ENCODE results near the gene SOX9. TPM values are rescaled to one million over a fixed set of nuclear protein-coding genes. Genes with fewer than 3 reads are reported as not detected.

The SOX9 gene
- polyA plus RNA-seq, 1 donor (not counting 4 experiments of a cell fraction or from before 2014, with no cell fraction given) = 15.8 TPM

DNA sequence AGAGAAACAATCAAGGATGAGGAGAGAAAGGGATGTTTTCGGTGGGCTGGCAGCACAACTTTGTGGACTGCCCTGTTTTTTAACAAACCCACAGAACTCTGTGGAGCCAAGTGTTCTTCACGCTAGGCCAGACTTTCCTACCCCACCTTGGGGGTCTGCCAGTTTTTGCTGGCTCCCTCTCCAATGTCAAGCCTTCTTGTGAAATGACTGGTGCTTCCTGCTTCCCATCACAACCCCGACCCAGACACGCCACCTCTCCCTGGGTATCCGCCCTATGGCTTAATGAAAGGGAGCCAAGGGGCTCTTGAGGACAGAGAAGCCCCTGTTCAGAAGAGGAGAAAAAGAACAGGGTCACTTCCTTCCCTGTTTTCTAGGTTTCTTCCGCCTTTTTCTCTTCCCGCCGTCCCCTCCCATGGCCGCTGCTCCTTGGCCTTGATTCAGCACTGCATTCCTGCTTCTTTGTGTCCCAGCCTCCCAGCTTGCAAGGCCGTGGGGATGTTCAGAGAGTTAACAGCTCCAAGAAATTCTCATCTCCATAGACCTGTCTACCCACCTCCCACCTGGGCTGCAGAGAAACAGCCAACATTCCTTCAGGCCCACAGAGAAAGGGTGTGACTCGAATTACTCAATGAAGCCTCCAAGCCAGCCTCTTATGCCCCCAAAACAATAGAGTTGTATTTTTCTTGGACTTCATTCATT is 16.5 kb upstream of the SOX9 start:
- Histone ChIP-seq H3K4me1 (ENCODE audit: control insufficient read depth, extremely low read depth, insufficient read depth, low read length) (peaks cover 8% of the 10 kb centered on the region), H3K4me3 (ENCODE audit: control insufficient read depth in 2 of 3, extremely low read depth in 1 of 3, insufficient read depth in 2 of 3, low read depth in 1 of 3, low read length in 3 of 3) (no peak overlapping the region), H3K79me2 (ENCODE audit: control insufficient read depth, insufficient read depth, low read length) (no peaks in the 10 kb centered on the region), H2AFZ (ENCODE audit: control insufficient read depth, low read length) (peak overlapping the region; percentile 32), H3K27ac (ENCODE audit: control insufficient read depth, insufficient read depth, low read length) (no peak overlapping the region), H3K4me2 (ENCODE audit: control insufficient read depth, extremely low read depth, insufficient read depth, low read depth, low read length) (peak overlapping the region; percentile 25), H3K9me3 (ENCODE audit: control insufficient read depth, low read depth, low read length) (no peaks in the 10 kb centered on the region), H3K9me1 (ENCODE audit: control insufficient read depth, extremely low read depth, insufficient read depth, low read length) (no peaks in the 10 kb centered on the region), H3K9ac (ENCODE audit: control insufficient read depth, extremely low read depth, insufficient read depth, low read length) (no peak overlapping the region), H4K20me1 (ENCODE audit: control insufficient read depth, extremely low read depth, insufficient read depth, low read length) (no peaks in the 10 kb centered on the region), H3K36me3 (ENCODE audit: control insufficient read depth in 2 of 2, extremely low read depth in 1 of 2, insufficient read depth in 2 of 2, low read length in 2 of 2) (no peaks in the 10 kb centered on the region), H3K27me3 (ENCODE audit: control insufficient read depth, extremely low read depth, insufficient read depth, low read length) (no peaks in the 10 kb centered on the region)
- TF ChIP-seq, protein P1, sequence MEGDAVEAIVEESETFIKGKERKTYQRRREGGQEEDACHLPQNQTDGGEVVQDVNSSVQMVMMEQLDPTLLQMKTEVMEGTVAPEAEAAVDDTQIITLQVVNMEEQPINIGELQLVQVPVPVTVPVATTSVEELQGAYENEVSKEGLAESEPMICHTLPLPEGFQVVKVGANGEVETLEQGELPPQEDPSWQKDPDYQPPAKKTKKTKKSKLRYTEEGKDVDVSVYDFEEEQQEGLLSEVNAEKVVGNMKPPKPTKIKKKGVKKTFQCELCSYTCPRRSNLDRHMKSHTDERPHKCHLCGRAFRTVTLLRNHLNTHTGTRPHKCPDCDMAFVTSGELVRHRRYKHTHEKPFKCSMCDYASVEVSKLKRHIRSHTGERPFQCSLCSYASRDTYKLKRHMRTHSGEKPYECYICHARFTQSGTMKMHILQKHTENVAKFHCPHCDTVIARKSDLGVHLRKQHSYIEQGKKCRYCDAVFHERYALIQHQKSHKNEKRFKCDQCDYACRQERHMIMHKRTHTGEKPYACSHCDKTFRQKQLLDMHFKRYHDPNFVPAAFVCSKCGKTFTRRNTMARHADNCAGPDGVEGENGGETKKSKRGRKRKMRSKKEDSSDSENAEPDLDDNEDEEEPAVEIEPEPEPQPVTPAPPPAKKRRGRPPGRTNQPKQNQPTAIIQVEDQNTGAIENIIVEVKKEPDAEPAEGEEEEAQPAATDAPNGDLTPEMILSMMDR (optimal IDR thresholded peaks at IDR 0.05 in 1 of 3, IDR thresholded peaks at IDR 0.05 in 1 of 3, conservative IDR thresholded peaks at IDR 0.05 in 1 of 3; ENCODE audit: extremely low read depth in 1 of 3, insufficient read depth in 2 of 3, low read length in 3 of 3) = no peak
- TF ChIP-seq EZH2 (IDR thresholded peaks at IDR 0.05; ENCODE audit: low read length) = no peak
- FAIRE-seq (peak; percentile 67), DNase-seq (ENCODE audit: low read depth, low spot score) (no peak)
- dilution Hi-C loops (cut with MboI; ENCODE audit: extremely low pct_ligation_motif_present, low sequenced_read_pairs) = no loop called here

DNA sequence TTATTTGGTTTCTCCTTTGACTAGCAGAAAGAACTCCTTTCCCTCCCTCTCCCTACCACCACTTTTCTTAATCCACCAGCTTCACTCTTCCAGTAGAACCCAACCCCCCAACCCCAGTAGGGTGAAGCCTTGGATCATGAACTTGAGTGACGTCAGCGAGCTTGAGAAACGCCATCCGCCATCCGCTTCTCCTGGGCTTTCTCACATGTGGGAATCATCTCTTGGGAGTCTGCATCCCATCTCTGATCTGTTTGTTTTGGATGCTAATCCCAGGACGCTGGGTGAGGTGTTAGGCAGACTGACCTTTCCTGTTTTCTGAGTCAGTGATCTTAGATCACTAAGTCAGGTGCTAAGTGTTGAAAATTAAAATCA is 16.0 kb upstream of the SOX9 start:
- Histone ChIP-seq H3K27me3 (ENCODE audit: control insufficient read depth, extremely low read depth, insufficient read depth, low read length) (no peaks in the 10 kb centered on the region), H3K9me3 (ENCODE audit: control insufficient read depth, low read depth, low read length) (no peaks in the 10 kb centered on the region), H3K4me1 (ENCODE audit: control insufficient read depth, extremely low read depth, insufficient read depth, low read length) (peaks cover 8% of the 10 kb centered on the region), H3K4me3 (ENCODE audit: control insufficient read depth in 2 of 3, extremely low read depth in 1 of 3, insufficient read depth in 2 of 3, low read depth in 1 of 3, low read length in 3 of 3) (no peak overlapping the region), H3K9ac (ENCODE audit: control insufficient read depth, extremely low read depth, insufficient read depth, low read length) (no peak overlapping the region), H4K20me1 (ENCODE audit: control insufficient read depth, extremely low read depth, insufficient read depth, low read length) (no peaks in the 10 kb centered on the region), H3K4me2 (ENCODE audit: control insufficient read depth, extremely low read depth, insufficient read depth, low read depth, low read length) (peak overlapping the region; percentile 25), H3K36me3 (ENCODE audit: control insufficient read depth in 2 of 2, extremely low read depth in 1 of 2, insufficient read depth in 2 of 2, low read length in 2 of 2) (no peaks in the 10 kb centered on the region), H2AFZ (ENCODE audit: control insufficient read depth, low read length) (peak overlapping the region; percentile 32), H3K9me1 (ENCODE audit: control insufficient read depth, extremely low read depth, insufficient read depth, low read length) (no peaks in the 10 kb centered on the region), H3K27ac (ENCODE audit: control insufficient read depth, insufficient read depth, low read length) (no peak overlapping the region), H3K79me2 (ENCODE audit: control insufficient read depth, insufficient read depth, low read length) (no peaks in the 10 kb centered on the region)
- no peak for TF ChIP-seq EZH2 (IDR thresholded peaks at IDR 0.05; ENCODE audit: low read length)
- TF ChIP-seq, protein P1 (optimal IDR thresholded peaks at IDR 0.05 in 1 of 3, IDR thresholded peaks at IDR 0.05 in 1 of 3, conservative IDR thresholded peaks at IDR 0.05 in 1 of 3; ENCODE audit: extremely low read depth in 1 of 3, insufficient read depth in 2 of 3, low read length in 3 of 3) = no peak
- FAIRE-seq (no peak), DNase-seq (ENCODE audit: low read depth, low spot score) (no peak)
- dilution Hi-C loops (cut with MboI; ENCODE audit: extremely low pct_ligation_motif_present, low sequenced_read_pairs) = no loop called here

Measured in keratinocyte (primary cell).